Ectodermal cell (in vitro differentiated cells): Measurements from ENCODE around the gene SYT2.
"Not testable (repeated sequence)": the region's sequence is repeated elsewhere in the genome, so short reads cannot be mapped to it uniquely, and the experiment has no call there.

Experiments
- H3K27ac ChIP-seq: 2 replicates; pipeline ENCODE4 v1.7.0; 2013; ENCODE audit warnings: mild to moderate bottlenecking, low read depth, low read length; ENCODE audit not compliant: insufficient read depth, poor library complexity, severe bottlenecking
- H3K27me3 ChIP-seq: 2 replicates; pipeline ENCODE4 v1.7.0; 2013; ENCODE audit warnings: mild to moderate bottlenecking, low read length; ENCODE audit not compliant: insufficient read depth, control insufficient read depth, poor library complexity, severe bottlenecking
- H3K36me3 ChIP-seq: one replicate; pipeline ENCODE4 v1.7.0; 2013; ENCODE audit warnings: low read length; ENCODE audit not compliant: control insufficient read depth, insufficient read depth
- H3K4me1 ChIP-seq: one replicate; pipeline ENCODE4 v1.7.0; 2013; ENCODE audit warnings: low read length; ENCODE audit not compliant: control insufficient read depth, insufficient read depth
- H3K4me3 ChIP-seq: 2 replicates; pipeline ENCODE4 v1.7.0; 2013; ENCODE audit warnings: low read depth, low read length, control low read depth; ENCODE audit not compliant: insufficient read depth
- H3K9me3 ChIP-seq: 2 replicates; pipeline ENCODE4 v1.7.0; 2013; ENCODE audit warnings: mild to moderate bottlenecking, low read length, moderate library complexity; ENCODE audit not compliant: control insufficient read depth
- WGBS, 2 experiments: methylation state at CpG; one replicate each; pipeline ENCODE4 v1.1.7; 2013; ENCODE audit warnings: missing lambda C conversion rate in 2 of 2; 5-methylcytosine and 5-hydroxymethylcytosine counted together

The SYT2 gene

GRCh38 chr1:202586871-202587270, 123.4 kb downstream of the SYT2 start:
- H3K4me3 ChIP-seq: no peak overlapping the region
- H3K36me3 ChIP-seq: no peaks in the 10 kb centered on the region
- H3K27ac ChIP-seq: no peak overlapping the region
- 88 to 93% methylated on average over 1 of the region's 1 CpG for WGBS, 2 experiments
- peaks cover 14% of the 10 kb centered on the region for H3K4me1 ChIP-seq
- no peaks in the 10 kb centered on the region for H3K27me3 ChIP-seq
- no peaks in the 10 kb centered on the region for H3K9me3 ChIP-seq

- Histone ChIP-seq H3K27me3 (no peaks in the 10 kb centered on the region), H3K4me3 (no peak overlapping the region), H3K36me3 (no peaks in the 10 kb centered on the region), H3K4me1 (peaks cover 14% of the 10 kb centered on the region), H3K9me3 (no peaks in the 10 kb centered on the region), H3K27ac (peak overlapping the region; percentile 52)
- 83 to 94% methylated on average over 4 of the region's 4 CpGs for WGBS, 2 experiments
Observed at GRCh38 chr1:202586018-202586821, 124.0 kb downstream of the SYT2 start.

GRCh38 chr1:202585590-202585933, 124.7 kb downstream of the SYT2 start:
- no peak overlapping the region for H3K4me3 ChIP-seq
- no peak overlapping the region for H3K27ac ChIP-seq
- H3K27me3 ChIP-seq: no peaks in the 10 kb centered on the region
- peaks cover 14% of the 10 kb centered on the region for H3K4me1 ChIP-seq
- H3K9me3 ChIP-seq: no peaks in the 10 kb centered on the region
- H3K36me3 ChIP-seq: no peaks in the 10 kb centered on the region

- Histone ChIP-seq H3K27me3 (no peaks in the 10 kb centered on the region), H3K4me3 (no peak overlapping the region), H3K36me3 (no peaks in the 10 kb centered on the region), H3K4me1 (peaks cover 14% of the 10 kb centered on the region), H3K27ac (no peak overlapping the region), H3K9me3 (no peaks in the 10 kb centered on the region)
- 90 to 94% methylated on average over 8 of the region's 8 CpGs for WGBS, 2 experiments
Observed at GRCh38 chr1:202584707-202585589, 125.3 kb downstream of the SYT2 start.

- not testable (repeated sequence) for H3K27ac ChIP-seq
- 84 to 94% methylated on average over 5 of the region's 5 CpGs for WGBS, 2 experiments
- H3K4me1 ChIP-seq: peaks cover 22% of the 10 kb centered on the region
Observed at GRCh38 chr1:202582350-202582749, 127.9 kb downstream of the SYT2 start.

GRCh38 chr1:202580619-202581018, 129.6 kb downstream of the SYT2 start:
- Histone ChIP-seq H3K27ac (no peak overlapping the region), H3K4me1 (peaks cover 25% of the 10 kb centered on the region)
- 82 to 95% methylated on average over 1 of the region's 1 CpG for WGBS, 2 experiments

More at GRCh38 chr1:202582350-202582749, 127.9 kb downstream of the SYT2 start:
- not testable (repeated sequence) for H3K36me3 ChIP-seq, H3K4me3 ChIP-seq, H3K9me3 ChIP-seq, H3K27me3 ChIP-seq

GRCh38 chr1:202579806-202580205, 130.4 kb downstream of the SYT2 start:
- Histone ChIP-seq H3K36me3 (no peaks in the 10 kb centered on the region), H3K27me3 (no peaks in the 10 kb centered on the region), H3K4me3 (no peak overlapping the region), H3K9me3 (no peaks in the 10 kb centered on the region), H3K4me1 (peaks cover 25% of the 10 kb centered on the region), H3K27ac (no peak overlapping the region)
- 83 to 92% methylated on average over 2 of the region's 2 CpGs for WGBS, 2 experiments

More at GRCh38 chr1:202580619-202581018, 129.6 kb downstream of the SYT2 start:
- Histone ChIP-seq H3K27me3 (no peaks in the 10 kb centered on the region), H3K4me3 (no peak overlapping the region), H3K36me3 (no peaks in the 10 kb centered on the region), H3K9me3 (no peaks in the 10 kb centered on the region)

GRCh38 chr1:202578565-202578964, 131.7 kb downstream of the SYT2 start:
- Histone ChIP-seq H3K4me3 (no peak overlapping the region), H3K27me3 (no peaks in the 10 kb centered on the region), H3K9me3 (no peaks in the 10 kb centered on the region), H3K27ac (peak overlapping the region; percentile 47), H3K4me1 (peaks cover 25% of the 10 kb centered on the region), H3K36me3 (no peaks in the 10 kb centered on the region)
- WGBS, 2 experiments: 67 to 69% methylated on average over 6 of the region's 6 CpGs

GRCh38 chr1:202578001-202578504, 132.2 kb downstream of the SYT2 start:
- 16 to 17% methylated on average over 4 of the region's 4 CpGs for whole genome bisulfite sequencing, 2 experiments
- no peaks in the 10 kb centered on the region for H3K36me3 ChIP-seq
- no peaks in the 10 kb centered on the region for H3K9me3 ChIP-seq
- peak overlapping the region; percentile 47 for H3K27ac ChIP-seq
- peaks cover 25% of the 10 kb centered on the region for H3K4me1 ChIP-seq
- no peaks in the 10 kb centered on the region for H3K27me3 ChIP-seq
- H3K4me3 ChIP-seq: no peak overlapping the region

- Histone ChIP-seq H3K27me3 (no peaks in the 10 kb centered on the region), H3K36me3 (no peaks in the 10 kb centered on the region), H3K27ac (peak overlapping the region; percentile 61), H3K9me3 (no peaks in the 10 kb centered on the region), H3K4me3 (no peak overlapping the region), H3K4me1 (peaks cover 25% of the 10 kb centered on the region)
- WGBS, 2 experiments: 50 to 64% methylated on average over 2 of the region's 2 CpGs
Observed at GRCh38 chr1:202577381-202577780, 132.9 kb downstream of the SYT2 start.
